ENCODE results near the gene CLASP1.
"Not testable (repeated sequence)": the region's sequence is repeated elsewhere in the genome, so short reads cannot be mapped to it uniquely, and the experiment has no call there.

The CLASP1 gene

GRCh38 chr2:121663434-121663833, 14.2 kb upstream of the CLASP1 start:
- ATAC-seq, result no peak
- no peak for TF ChIP-seq ZC3H10 (CRISPR knock-in tag; IDR thresholded peaks at IDR 0.05)

- no peak for ATAC-seq
Measured at GRCh38 chr2:121662656-121663055, 13.4 kb upstream of the CLASP1 start.

GRCh38 chr2:121659933-121660332, 10.7 kb upstream of the CLASP1 start:
- no peak for ATAC-seq
- TF ChIP-seq ZNF565 (CRISPR knock-in tag; conservative IDR thresholded peaks at IDR 0.05; ENCODE audit: low read depth) (no peak), ZNF70 (CRISPR knock-in tag; IDR thresholded peaks at IDR 0.05) (no peak), POU6F1 (CRISPR knock-in tag; IDR thresholded peaks at IDR 0.05; ENCODE audit: borderline replicate concordance, low read depth) (no peak), OSR1 (CRISPR knock-in tag; IDR thresholded peaks at IDR 0.05) (no peak), GLIS3 (CRISPR knock-in tag; IDR thresholded peaks at IDR 0.05) (no peak), PATZ1 (CRISPR knock-in tag; IDR thresholded peaks at IDR 0.05; ENCODE audit: borderline replicate concordance) (no peak), TOX (CRISPR knock-in tag; IDR thresholded peaks at IDR 0.05; ENCODE audit: borderline replicate concordance) (no peak), RARB (CRISPR knock-in tag; IDR thresholded peaks at IDR 0.05) (no peak), SNAI2 (CRISPR knock-in tag; IDR thresholded peaks at IDR 0.05) (no peak), ZC3H10 (CRISPR knock-in tag; IDR thresholded peaks at IDR 0.05) (no peak), CSRNP3 (CRISPR knock-in tag; IDR thresholded peaks at IDR 0.05) (no peak), ZFP30 (CRISPR knock-in tag; IDR thresholded peaks at IDR 0.05) (no peak), TCF4 (CRISPR knock-in tag; IDR thresholded peaks at IDR 0.05; ENCODE audit: borderline replicate concordance) (no peak), BACH2 (CRISPR knock-in tag; IDR thresholded peaks at IDR 0.05; ENCODE audit: borderline replicate concordance) (no peak), ESRRG (CRISPR knock-in tag; IDR thresholded peaks at IDR 0.05) (no peak), TSHZ2 (CRISPR knock-in tag; IDR thresholded peaks at IDR 0.05) (no peak)

More at GRCh38 chr2:121662656-121663055, 13.4 kb upstream of the CLASP1 start:
- no peak for TF ChIP-seq ZFP30 (CRISPR knock-in tag; IDR thresholded peaks at IDR 0.05)
- TF ChIP-seq ARNTL (CRISPR knock-in tag; IDR thresholded peaks at IDR 0.05; ENCODE audit: borderline replicate concordance, low read depth), result no peak
- no peak for TF ChIP-seq SNAI2 (CRISPR knock-in tag; IDR thresholded peaks at IDR 0.05)
- no peak for TF ChIP-seq POU6F1 (CRISPR knock-in tag; IDR thresholded peaks at IDR 0.05; ENCODE audit: borderline replicate concordance, low read depth)
- no peak for TF ChIP-seq PPARA (CRISPR knock-in tag; IDR thresholded peaks at IDR 0.05; ENCODE audit: borderline replicate concordance)
- no peak for TF ChIP-seq ZFP3 (CRISPR knock-in tag; IDR thresholded peaks at IDR 0.05)
- TF ChIP-seq ZNF8 (CRISPR knock-in tag; IDR thresholded peaks at IDR 0.05), result no peak
- no peak for TF ChIP-seq GLIS3 (CRISPR knock-in tag; IDR thresholded peaks at IDR 0.05)
- no peak for TF ChIP-seq TOX (CRISPR knock-in tag; IDR thresholded peaks at IDR 0.05; ENCODE audit: borderline replicate concordance)
- TF ChIP-seq TSHZ2 (CRISPR knock-in tag; IDR thresholded peaks at IDR 0.05), result no peak
- TF ChIP-seq RARB (CRISPR knock-in tag; IDR thresholded peaks at IDR 0.05), result no peak

- not testable (repeated sequence) for ATAC-seq
Measured at GRCh38 chr2:121658393-121658792, 9.1 kb upstream of the CLASP1 start.

Data from SK-N-SH treated with all-trans-retinoic acid at 6 μM for 48 hours (cell line).